AML-193 (cell line): ENCODE measurements around the gene HEXA.
"Not testable (repeated sequence)": the region's sequence is repeated elsewhere in the genome, so short reads cannot be mapped to it uniquely, and the experiment has no call there.

Experiments
- DNase-seq, 2 experiments: peaks; one replicate each; lab custom pipeline; 2025; lab: John Stamatoyannopoulos, UW

The HEXA gene

DNA sequence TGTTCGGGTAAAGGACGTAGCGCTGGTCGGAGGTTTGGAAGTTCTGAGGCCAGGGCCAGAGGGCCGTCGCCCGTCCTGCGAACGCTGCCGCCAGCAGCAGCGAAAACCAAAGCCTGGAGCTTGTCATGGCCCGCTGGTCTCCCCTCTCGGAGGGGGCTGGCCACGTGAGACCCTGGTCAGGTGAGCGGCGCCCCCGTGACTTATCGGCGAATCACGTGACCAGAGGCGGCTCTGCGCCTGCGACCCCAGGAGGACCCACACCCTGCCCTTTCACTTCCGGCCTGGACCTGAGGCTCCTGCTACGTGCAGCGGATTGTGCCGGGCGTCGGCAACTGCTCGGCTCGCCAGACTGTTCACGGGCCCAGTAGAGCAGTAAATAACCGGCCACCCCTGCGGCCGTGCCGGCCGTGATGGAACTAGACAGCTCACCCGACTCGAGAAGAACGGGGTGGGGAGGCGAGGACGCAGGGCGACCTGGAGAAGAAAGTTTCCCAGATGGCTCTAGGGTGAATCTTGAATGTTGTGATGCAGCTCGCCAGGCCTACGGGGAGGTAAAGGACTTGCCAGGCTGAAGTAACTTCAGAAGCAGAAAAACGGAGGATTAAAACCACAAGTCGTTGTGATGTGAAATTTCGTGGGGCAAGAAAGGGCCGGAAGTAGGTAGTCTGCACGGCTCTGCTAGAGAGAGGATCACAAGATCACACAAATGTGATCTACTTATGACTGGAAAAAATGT lies at the start of gene HEXA:
Gene HEXA (minus strand): TSS at position 169 of the 736 bp plus-strand sequence. CDS start 42 bp downstream, at position 127.
- DNase-seq = peak; percentile 74 to 80

GRCh38 chr15:72423256-72423655 lies 47.4 kb upstream of the HEXA start:
- no peak for DNase-seq

- DNase-seq = no peak
These were observed 45.7 kb upstream of the HEXA start for GRCh38 chr15:72421484-72421883.

- peak; percentile 26 to 38 for DNase-seq
These were observed 44.8 kb upstream of the HEXA start for GRCh38 chr15:72420576-72420975.

DNA sequence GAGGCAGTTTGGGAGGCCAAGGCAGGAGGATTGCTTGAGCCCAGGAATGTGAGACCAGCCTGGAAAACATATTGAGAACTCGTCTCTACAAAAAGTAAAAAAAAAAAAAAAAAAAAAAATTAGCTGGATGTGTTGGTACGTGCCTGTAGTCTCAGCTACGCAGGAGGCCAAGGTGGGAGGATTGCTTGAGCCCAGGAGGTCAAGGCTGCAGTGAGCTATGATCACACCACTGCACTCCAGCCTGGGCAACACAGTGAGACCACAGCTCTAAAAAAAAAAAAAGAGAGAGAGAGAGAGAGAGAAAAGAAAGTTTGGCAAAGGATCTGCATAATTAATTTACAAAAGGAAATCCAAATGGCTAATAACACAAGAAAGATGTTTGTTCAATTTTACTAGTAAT lies 44.0 kb upstream of the HEXA start:
- not testable (repeated sequence) for DNase-seq

- no peak for DNase-seq
These were observed 39.5 kb upstream of the HEXA start for GRCh38 chr15:72415304-72415703.

DNA sequence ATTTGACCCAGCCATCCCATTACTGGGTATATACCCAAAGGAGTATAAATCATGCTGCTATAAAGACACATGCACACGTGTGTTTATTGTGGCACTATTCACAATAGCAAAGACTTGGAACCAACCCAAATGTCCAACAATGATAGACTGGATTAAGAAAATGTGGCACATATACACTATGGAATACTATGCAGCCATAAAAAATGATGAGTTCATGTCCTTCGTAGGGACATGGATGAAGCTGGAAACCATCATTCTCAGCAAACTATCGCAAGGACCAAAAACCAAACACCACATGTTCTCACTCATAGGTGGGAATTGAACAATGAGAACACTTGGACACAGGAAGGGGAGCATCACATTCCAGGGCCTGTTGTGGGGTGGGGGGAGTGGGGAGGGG lies 37.5 kb upstream of the HEXA start:
- not testable (repeated sequence) for DNase-seq

DNA sequence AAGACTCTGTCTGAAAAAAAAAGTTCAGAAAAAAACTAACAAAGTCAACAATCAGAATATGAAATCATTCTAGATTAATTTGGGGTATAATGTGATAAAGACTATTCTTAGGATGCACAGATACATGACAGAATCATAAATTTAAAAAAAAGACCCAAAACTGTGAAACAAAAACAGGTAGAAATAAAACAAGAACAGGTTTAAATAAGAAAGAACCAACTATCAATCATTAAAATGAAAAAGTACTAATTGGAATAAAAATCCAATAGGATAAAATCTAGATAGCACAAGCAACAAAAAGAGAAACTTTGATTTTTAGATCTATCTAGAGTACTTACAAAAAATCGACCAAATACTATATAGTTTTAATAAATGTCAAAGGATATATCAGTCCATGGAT lies 35.7 kb upstream of the HEXA start:
- DNase-seq = no peak

DNA sequence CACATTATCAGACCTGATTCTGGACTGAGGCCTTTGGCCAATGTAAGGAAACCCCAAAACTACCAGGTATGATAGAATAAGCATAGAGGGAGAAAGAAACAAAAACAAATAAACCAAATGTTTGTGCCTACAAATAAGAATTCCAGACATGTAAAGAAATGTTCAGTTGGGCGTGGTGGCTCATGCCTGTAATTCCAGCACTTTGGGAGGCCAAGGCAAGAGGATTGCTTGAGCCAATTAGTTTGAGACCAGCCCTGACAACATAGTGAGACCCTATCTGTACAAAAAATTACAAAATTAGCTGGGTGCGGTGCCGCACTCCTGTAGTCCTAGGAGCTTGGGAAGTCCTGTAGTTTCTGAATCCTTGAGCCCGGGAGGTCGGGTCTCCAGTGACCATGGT lies 35.3 kb upstream of the HEXA start:
- DNase-seq = no peak

DNA sequence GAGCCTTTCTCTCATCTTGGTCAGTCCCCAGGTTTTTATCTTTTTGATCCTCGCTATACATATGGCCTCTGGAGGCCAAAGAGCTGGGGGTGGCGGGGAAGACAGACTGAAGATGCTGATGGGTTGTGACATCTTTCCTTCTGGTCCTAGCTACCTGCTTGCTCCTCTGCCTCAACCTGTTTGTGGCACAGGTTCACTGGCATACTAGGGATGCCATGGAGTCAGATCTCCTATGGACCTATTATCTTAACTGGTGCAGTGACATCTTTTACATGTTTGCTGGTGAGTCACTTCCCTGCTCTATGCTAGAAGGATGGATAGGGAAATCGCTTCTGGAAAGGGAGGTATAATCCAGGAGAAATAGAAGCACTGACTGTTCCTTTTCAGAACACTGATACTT lies 31.1 kb upstream of the HEXA start:
- no peak for DNase-seq

- no peak for DNase-seq
These were observed 29.0 kb upstream of the HEXA start for GRCh38 chr15:72404841-72405240.

DNA sequence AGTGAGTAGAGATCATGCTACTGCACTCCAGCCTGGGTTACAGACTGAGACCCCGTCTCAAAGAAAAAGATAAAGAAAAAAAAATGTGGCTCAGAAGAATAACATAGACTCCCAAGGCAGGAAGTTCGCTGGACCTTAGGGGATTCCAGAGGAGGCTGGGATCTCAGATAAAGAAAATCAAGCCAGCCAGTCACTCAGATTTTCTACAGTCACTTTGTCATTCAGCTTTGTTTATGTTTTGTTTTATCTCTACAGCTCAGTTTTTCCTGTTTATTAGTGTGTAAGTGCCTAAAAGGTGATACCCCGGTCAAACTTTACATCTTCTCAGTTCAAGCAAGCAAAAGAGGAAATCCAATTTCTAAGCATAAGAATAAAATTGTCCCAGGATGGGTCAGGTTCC lies 28.5 kb upstream of the HEXA start:
- DNase-seq = no peak

- no peak for DNase-seq
These were observed 26.9 kb upstream of the HEXA start for GRCh38 chr15:72402726-72403125.

DNA sequence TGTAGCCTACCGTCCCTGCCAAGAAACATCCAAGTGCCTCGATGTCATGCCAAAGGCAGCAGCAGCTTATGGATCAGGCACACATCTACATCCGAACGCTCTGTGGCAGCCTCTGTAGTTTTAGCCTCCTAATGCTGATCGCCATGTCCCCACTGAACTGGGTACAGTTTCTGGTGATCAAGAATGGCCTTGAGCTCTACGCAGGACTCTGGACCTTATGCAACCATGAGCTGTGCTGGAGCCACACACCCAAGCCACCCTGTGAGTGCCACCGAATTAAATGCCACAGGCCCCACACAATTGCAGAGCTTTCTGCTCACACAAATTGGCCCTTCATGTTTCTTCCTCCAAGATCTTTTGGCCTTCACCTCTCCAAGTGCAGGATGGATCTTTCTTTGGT lies 22.8 kb upstream of the HEXA start:
- no peak for DNase-seq

GRCh38 chr15:72397796-72398588 lies 22.2 kb upstream of the HEXA start, which contains the start of gene TMEM202:
TMEM202 (plus strand) TSS chr15:72398305; CDS start chr15:72398327, 22 bp downstream.
- DNase-seq = peak; percentile 7 to 12

DNA sequence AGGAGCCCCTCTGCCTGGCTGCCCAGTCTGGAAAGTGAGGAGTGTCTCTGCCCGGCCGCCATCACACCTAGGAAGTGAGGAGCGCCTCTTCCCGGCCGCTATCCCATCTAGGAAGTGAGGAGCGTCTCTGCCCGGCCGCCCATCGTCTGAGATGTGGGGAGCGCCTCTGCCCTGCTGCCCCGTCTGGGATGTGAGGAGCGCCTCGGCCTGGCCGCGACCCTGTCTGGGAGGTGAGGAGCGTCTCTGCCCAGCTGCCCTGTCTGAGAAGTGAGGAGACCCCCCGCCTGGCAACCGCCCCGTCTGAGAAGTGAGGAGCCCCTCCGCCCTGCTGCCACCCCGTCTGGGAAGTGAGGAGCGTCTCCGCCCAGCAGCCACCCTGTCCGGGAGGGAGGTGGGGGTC lies 20.5 kb upstream of the HEXA start:
- DNase-seq = not testable (repeated sequence)

- DNase-seq = no peak
These were observed 13.4 kb upstream of the HEXA start for GRCh38 chr15:72389231-72389630.

DNA sequence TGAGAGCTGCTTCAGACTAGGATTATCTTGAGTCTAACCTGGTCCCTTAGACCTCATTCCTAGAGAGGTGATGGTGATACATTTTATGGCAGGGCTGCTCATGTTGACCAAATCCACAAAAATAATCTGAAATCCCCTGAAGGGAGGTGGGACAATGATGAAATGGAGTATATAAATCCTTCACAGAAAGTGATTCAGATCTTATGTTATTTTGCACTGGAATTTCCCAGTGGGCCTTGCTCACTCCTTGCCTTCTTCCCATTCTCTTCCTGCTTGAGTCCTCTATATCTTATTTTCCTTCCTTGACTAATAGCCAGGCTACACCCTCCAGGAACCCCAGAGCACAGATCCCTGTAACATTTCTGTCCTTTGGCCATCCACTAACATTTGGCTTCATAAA lies 11.9 kb upstream of the HEXA start:
- DNase-seq = no peak

- DNase-seq = peak; percentile 33 to 44
These were observed 6.3 kb upstream of the HEXA start for GRCh38 chr15:72382146-72382545.

DNA sequence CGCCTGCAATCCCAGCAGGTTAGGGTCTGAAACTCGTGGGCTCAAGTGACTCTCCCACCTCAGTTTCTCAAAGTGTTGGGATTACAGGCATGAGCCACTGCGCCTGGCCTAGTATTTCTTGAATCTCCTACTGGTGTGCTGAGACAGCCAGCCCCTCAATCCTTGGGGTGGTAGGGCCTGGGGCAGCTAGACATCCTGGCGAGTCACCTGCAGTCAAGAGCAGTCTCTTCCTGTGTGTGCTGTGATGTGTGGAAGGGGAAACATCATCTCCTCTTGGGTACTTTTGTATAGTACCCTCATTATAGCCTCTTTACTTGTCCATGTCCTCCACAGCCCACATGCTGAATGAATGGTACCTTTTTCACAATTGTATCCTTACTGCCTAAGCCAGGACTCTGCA lies 4.9 kb upstream of the HEXA start:
- no peak for DNase-seq

DNA sequence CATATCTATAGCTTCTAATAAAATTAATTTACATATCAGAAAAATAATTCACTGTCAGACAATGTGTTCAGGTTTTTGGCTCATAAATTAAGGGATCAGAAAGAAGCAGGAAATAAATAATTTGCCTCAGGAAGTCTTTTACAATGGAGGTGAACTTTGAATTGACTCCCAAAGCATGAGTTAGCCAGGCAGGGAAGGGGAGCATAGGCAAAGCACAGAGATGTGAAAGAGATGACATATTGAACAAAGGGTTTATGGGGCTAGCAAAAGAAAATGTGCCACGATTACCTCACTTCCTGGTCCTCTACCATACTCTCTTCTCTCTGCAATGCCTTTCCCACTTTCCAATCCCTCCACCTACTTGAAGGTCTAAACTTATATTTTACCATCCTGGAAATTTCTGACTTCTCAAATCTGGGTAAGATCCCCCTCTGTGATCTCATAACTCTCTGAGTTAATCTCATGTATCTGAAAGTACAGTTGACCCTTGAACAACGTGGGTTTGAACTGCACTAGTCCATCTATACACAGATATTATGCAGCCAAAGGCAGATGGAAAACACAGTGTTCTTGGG lies 4.1 kb upstream of the HEXA start:
- no peak for DNase-seq

- not testable (repeated sequence) for DNase-seq
These were observed 3.3 kb upstream of the HEXA start for GRCh38 chr15:72379106-72379505.

- DNase-seq = no peak
These were observed 1.5 kb upstream of the HEXA start for GRCh38 chr15:72377331-72377730.
